Activated CD8-positive, alpha-beta T cell treated with anti-CD3 and anti-CD28 coated beads for 36 hours (primary cell): ENCODE measurements around the gene ASTL. TPM values are rescaled to one million over a fixed set of nuclear protein-coding genes. Genes with fewer than 3 reads are reported as not detected.

ENCODE experiments used
- ATAC-seq: fragments of 200-7000 bp; cut with Tn5 transposase; one replicate; pipeline ENCODE4 v1.10.0; 2021; ENCODE audit warnings: mild to moderate bottlenecking, moderate library complexity
- CTCF ChIA-PET: fragments of 350-600 bp; sonication (Branson Sonifier 250); formaldehyde crosslinking; loops from one replicate; lab custom pipeline; 2021; ENCODE audit warnings: antibody characterized with exemption; lab: Charles Lee
- POLR2A ChIA-PET: fragments of 350-600 bp; sonication (Branson Sonifier 250); formaldehyde crosslinking; loops from one replicate; lab custom pipeline; 2021; ENCODE audit warnings: antibody characterized with exemption; lab: Charles Lee
- DNase-seq: peaks from one replicate; pipeline ENCODE4 v3.0.0-alpha.2; 2020
- H3K27ac Mint-ChIP-seq: one replicate; pipeline ENCODE4 v1.8.0; 2021; ENCODE audit warnings: mild to moderate bottlenecking, mixed read lengths
- H3K27me3 Mint-ChIP-seq: one replicate; pipeline ENCODE4 v1.8.0; 2021; ENCODE audit warnings: mixed read lengths
- H3K36me3 Mint-ChIP-seq: one replicate; pipeline ENCODE4 v1.8.0; 2021; ENCODE audit warnings: low read depth, mixed read lengths
- H3K4me1 Mint-ChIP-seq: one replicate; pipeline ENCODE4 v1.8.0; 2021; ENCODE audit warnings: low read depth, mixed read lengths
- H3K4me3 Mint-ChIP-seq: one replicate; pipeline ENCODE4 v1.8.0; 2021; ENCODE audit warnings: mild to moderate bottlenecking, moderate library complexity, mixed read lengths
- H3K9me3 Mint-ChIP-seq: one replicate; pipeline ENCODE4 v1.8.0; 2021; ENCODE audit warnings: mixed read lengths
- CTCF ChIP-seq: fragments of 200-600 bp; IDR thresholded peaks from one replicate; pipeline ENCODE4 v1.8.0; 2022; ENCODE audit warnings: antibody characterized with exemption, mild to moderate bottlenecking
- intact Hi-C: fragments of 100-400 bp; cut with micrococcal nuclease; formaldehyde crosslinking; loops from one replicate; pipeline ENCODE4 v1.10.0; 2022
- total RNA-seq, 2 experiments: library from RNA; stranded (reverse); gene quantifications; one replicate each; pipeline ENCODE4 v1.2.3, GENCODE V29; 2021

Gene ASTL
- total RNA-seq, 2 experiments from 2014 or later = 1.8 to 2.7 TPM

- no peak overlapping the region for H3K27ac Mint-ChIP-seq
- H3K36me3 Mint-ChIP-seq = no peaks in the 10 kb centered on the region
- intact Hi-C loops = no loop called here
- H3K27me3 Mint-ChIP-seq = peaks cover 3% of the 10 kb centered on the region
- ATAC-seq (no peak), DNase-seq (no peak)
- H3K9me3 Mint-ChIP-seq = no peaks in the 10 kb centered on the region
- no peak overlapping the region for H3K4me3 Mint-ChIP-seq
- CTCF ChIA-PET = interaction anchor here (1.1 to 1.3 kb wide), 2 partner anchors 16 to 19 kb away, joined by 3 to 5 read pairs; no protein-coding TSS in a partner anchor
- no peaks in the 10 kb centered on the region for H3K4me1 Mint-ChIP-seq
- no peak for TF ChIP-seq CTCF
- POLR2A ChIA-PET = interaction anchor here (0.9 kb wide), 1 partner anchor 23 kb away, joined by 3 read pairs; no protein-coding TSS in a partner anchor
These were observed 40.1 kb downstream of the ASTL start for GRCh38 chr2:96097951-96098823.

GRCh38 chr2:96097441-96097840 is 40.9 kb downstream of the ASTL start:
- H3K9me3 Mint-ChIP-seq = no peaks in the 10 kb centered on the region
- peaks cover 3% of the 10 kb centered on the region for H3K27me3 Mint-ChIP-seq
- H3K4me1 Mint-ChIP-seq = no peaks in the 10 kb centered on the region
- intact Hi-C loops = no loop called here
- no peak overlapping the region for H3K27ac Mint-ChIP-seq
- ChIA-PET CTCF (no interaction called here), POLR2A (no interaction called here)
- no peaks in the 10 kb centered on the region for H3K36me3 Mint-ChIP-seq
- TF ChIP-seq CTCF = no peak
- ATAC-seq (no peak), DNase-seq (no peak)
- H3K4me3 Mint-ChIP-seq = no peak overlapping the region

- Mint-ChIP-seq H3K4me3 (no peak overlapping the region), H3K36me3 (no peaks in the 10 kb centered on the region), H3K27me3 (peaks cover 3% of the 10 kb centered on the region), H3K4me1 (no peaks in the 10 kb centered on the region), H3K9me3 (no peaks in the 10 kb centered on the region), H3K27ac (no peak overlapping the region)
- ChIA-PET CTCF (no interaction called here), POLR2A (no interaction called here)
- no peak for ATAC-seq
- DNase-seq = no peak
- intact Hi-C loops = no loop called here
- no peak for TF ChIP-seq CTCF
These were observed 43.1 kb downstream of the ASTL start for GRCh38 chr2:96095116-96095636.

- no peak for DNase-seq
- CTCF ChIA-PET = interaction anchor here (0.9 to 1.3 kb wide), 2 partner anchors 20 to 81 kb away, joined by 3 to 4 read pairs; no protein-coding TSS in a partner anchor
- H3K9me3 Mint-ChIP-seq = no peaks in the 10 kb centered on the region
- H3K4me3 Mint-ChIP-seq = no peak overlapping the region
- TF ChIP-seq CTCF = no peak
- intact Hi-C loops = no loop called here
- H3K4me1 Mint-ChIP-seq = no peaks in the 10 kb centered on the region
- POLR2A ChIA-PET = no interaction called here
- no peaks in the 10 kb centered on the region for H3K36me3 Mint-ChIP-seq
- peaks cover 3% of the 10 kb centered on the region for H3K27me3 Mint-ChIP-seq
- no peak overlapping the region for H3K27ac Mint-ChIP-seq
- no peak for ATAC-seq
These were observed 44.8 kb downstream of the ASTL start for GRCh38 chr2:96093528-96093927.

- no peak for DNase-seq
- Mint-ChIP-seq H3K9me3 (no peaks in the 10 kb centered on the region), H3K4me3 (no peak overlapping the region), H3K27me3 (peaks cover 3% of the 10 kb centered on the region), H3K4me1 (no peaks in the 10 kb centered on the region), H3K27ac (no peak overlapping the region), H3K36me3 (no peaks in the 10 kb centered on the region)
- intact Hi-C loops = no loop called here
- TF ChIP-seq CTCF = no peak
- ChIA-PET CTCF (interaction anchor here (0.9 to 1.3 kb wide), 2 partner anchors 20 to 81 kb away, joined by 3 to 4 read pairs; no protein-coding TSS in a partner anchor), POLR2A (interaction anchor here (1.0 kb wide), 1 partner anchor 14 kb away, joined by 3 read pairs; no protein-coding TSS in a partner anchor)
- no peak for ATAC-seq
These were observed 45.4 kb downstream of the ASTL start for GRCh38 chr2:96092951-96093350.
